Trophoblast cell (in vitro differentiated cells and primary cell): Measurements from ENCODE around the gene TENT5A.

Experiments used
- DNase-seq, 2 donors: peaks; one replicate each; pipeline ENCODE4 v3.0.0-alpha.2; 2016
- H2AFZ ChIP-seq: 2 replicates; pipeline ENCODE4 v1.6.1; 2013; ENCODE audit warnings: low read length, moderate library complexity, mild to moderate bottlenecking; ENCODE audit not compliant: insufficient read depth, poor library complexity
- H2AK5ac ChIP-seq: 2 replicates; pipeline ENCODE4 v1.6.1; 2013; ENCODE audit warnings: mild to moderate bottlenecking, low read length
- H2BK120ac ChIP-seq: 2 replicates; pipeline ENCODE4 v1.6.1; 2013; ENCODE audit warnings: low read length, mild to moderate bottlenecking, moderate library complexity; ENCODE audit not compliant: insufficient read depth, poor library complexity
- H2BK12ac ChIP-seq: 2 replicates; pipeline ENCODE4 v1.6.1; 2013; ENCODE audit warnings: mild to moderate bottlenecking, low read length, moderate library complexity
- H2BK5ac ChIP-seq: 2 replicates; pipeline ENCODE4 v1.6.1; 2013; ENCODE audit warnings: low read length, low read depth, moderate library complexity, mild to moderate bottlenecking; ENCODE audit not compliant: poor library complexity
- H3K14ac ChIP-seq: 2 replicates; pipeline ENCODE4 v1.6.1; 2013; ENCODE audit warnings: mild to moderate bottlenecking, low read length
- H3K18ac ChIP-seq: 2 replicates; pipeline ENCODE4 v1.6.1; 2013; ENCODE audit warnings: mild to moderate bottlenecking, low read length
- H3K23ac ChIP-seq: 2 replicates; pipeline ENCODE4 v1.6.1; 2013; ENCODE audit warnings: low read length
- H3K27ac ChIP-seq: 2 replicates; pipeline ENCODE4 v1.5.1; 2013; ENCODE audit warnings: low read depth, mild to moderate bottlenecking, inconsistent platforms, low read length, moderate library complexity
- H3K27me3 ChIP-seq: 2 replicates; pipeline ENCODE4 v1.6.1; 2013; ENCODE audit warnings: inconsistent platforms, mild to moderate bottlenecking, low read length, moderate library complexity; ENCODE audit not compliant: insufficient read depth
- H3K36me3 ChIP-seq, 2 experiments: 1 replicate in 1 of 2; 2 replicates in 1 of 2; pipeline ENCODE4 v1.6.1; 2013; ENCODE audit warnings: low read length in 2 of 2, mild to moderate bottlenecking in 2 of 2, moderate library complexity in 1 of 2; ENCODE audit not compliant: insufficient read depth in 2 of 2, control insufficient read depth in 1 of 2
- H3K4ac ChIP-seq: 2 replicates; pipeline ENCODE4 v1.6.1; 2013; ENCODE audit warnings: low read depth, mild to moderate bottlenecking, low read length, moderate library complexity
- H3K4me1 ChIP-seq, 2 experiments: 1 replicate in 1 of 2; 2 replicates in 1 of 2; pipeline ENCODE4 v1.6.1; 2013; ENCODE audit warnings: low read length in 2 of 2, mild to moderate bottlenecking in 2 of 2, moderate library complexity in 1 of 2; ENCODE audit not compliant: insufficient read depth in 2 of 2, control insufficient read depth in 1 of 2
- H3K4me2 ChIP-seq: 2 replicates; pipeline ENCODE4 v1.6.1; 2013; ENCODE audit warnings: inconsistent platforms, mild to moderate bottlenecking, low read length, moderate library complexity
- H3K4me3 ChIP-seq: 2 replicates; pipeline ENCODE4 v1.5.1; 2013; ENCODE audit warnings: mild to moderate bottlenecking, low read depth, low read length, inconsistent platforms
- H3K79me1 ChIP-seq: one replicate; pipeline ENCODE4 v1.6.1; 2013; ENCODE audit warnings: low read length
- H3K79me2 ChIP-seq: 2 replicates; pipeline ENCODE4 v1.6.1; 2013; ENCODE audit warnings: low read length, mild to moderate bottlenecking; ENCODE audit not compliant: control insufficient read depth, insufficient read depth, poor library complexity
- H3K9ac ChIP-seq: 2 replicates; pipeline ENCODE4 v1.6.1; 2013; ENCODE audit warnings: mild to moderate bottlenecking, low read length
- H3K9me3 ChIP-seq: 2 replicates; pipeline ENCODE4 v1.6.1; 2013; ENCODE audit warnings: low read depth, mild to moderate bottlenecking, control low read depth, inconsistent platforms, low read length; ENCODE audit not compliant: insufficient read depth
- H4K12ac ChIP-seq: 2 replicates; pipeline ENCODE4 v1.6.1; 2013; ENCODE audit warnings: low read depth, mild to moderate bottlenecking, low read length, moderate library complexity
- H4K8ac ChIP-seq: 2 replicates; pipeline ENCODE4 v1.6.1; 2013; ENCODE audit warnings: low read depth, mild to moderate bottlenecking, low read length, moderate library complexity
- H4K91ac ChIP-seq: one replicate; pipeline ENCODE4 v1.6.1; 2013; ENCODE audit warnings: low read depth, mild to moderate bottlenecking, low read length, moderate library complexity
- WGBS: extraction: QIAGEN DNeasy Blood & Tissue Kit; methylation state at CpG from one replicate; pipeline ENCODE4 v1.1.7; 2013; ENCODE audit warnings: missing lambda C conversion rate; ENCODE audit not compliant: insufficient read length, insufficient coverage; ENCODE audit errors: extremely low coverage; 5-methylcytosine and 5-hydroxymethylcytosine counted together

Gene TENT5A

GRCh38 chr6:81769824-81770223 lies 17.3 kb upstream of the TENT5A start:
- H3K4ac ChIP-seq = no peak overlapping the region
- H3K4me1 ChIP-seq = peaks cover 0 to 2% of the 10 kb centered on the region in 2 experiments
- H3K14ac ChIP-seq = no peak overlapping the region
- no peak overlapping the region for H4K91ac ChIP-seq
- no peak overlapping the region for H3K4me2 ChIP-seq
- no peak overlapping the region for H2BK12ac ChIP-seq
- no peak overlapping the region for H3K18ac ChIP-seq
- no peak overlapping the region for H3K27ac ChIP-seq
- WGBS = no CpG with 5 or more reads among the region's 1 CpG
- H3K23ac ChIP-seq = no peak overlapping the region
- no peak overlapping the region for H2AK5ac ChIP-seq
- H3K79me1 ChIP-seq = peaks cover 2% of the 10 kb centered on the region
- no peaks in the 10 kb centered on the region for H3K36me3 ChIP-seq
- DNase-seq = no peak
- H2AFZ ChIP-seq = no peak overlapping the region
- no peak overlapping the region for H2BK5ac ChIP-seq
- no peak overlapping the region for H3K9ac ChIP-seq
- H3K27me3 ChIP-seq = no peaks in the 10 kb centered on the region
- no peak overlapping the region for H4K8ac ChIP-seq
- no peaks in the 10 kb centered on the region for H3K9me3 ChIP-seq
- H4K12ac ChIP-seq = no peak overlapping the region
- no peak overlapping the region for H3K4me3 ChIP-seq
- no peak overlapping the region for H2BK120ac ChIP-seq
- no peaks in the 10 kb centered on the region for H3K79me2 ChIP-seq

GRCh38 chr6:81768150-81768942 lies 15.9 kb upstream of the TENT5A start:
- Histone ChIP-seq H3K14ac (no peak overlapping the region), H3K4me3 (no peak overlapping the region), H3K4me1 (peaks cover 0 to 2% of the 10 kb centered on the region in 2 experiments), H3K27ac (no peak overlapping the region), H2BK12ac (no peak overlapping the region), H4K91ac (no peak overlapping the region), H2BK120ac (no peak overlapping the region), H3K9me3 (no peaks in the 10 kb centered on the region), H3K9ac (no peak overlapping the region), H4K8ac (no peak overlapping the region), H2BK5ac (no peak overlapping the region), H3K79me2 (no peaks in the 10 kb centered on the region), H3K27me3 (no peaks in the 10 kb centered on the region), H3K18ac (no peak overlapping the region), H3K4me2 (no peak overlapping the region), H3K23ac (no peak overlapping the region), H4K12ac (no peak overlapping the region), H2AFZ (no peak overlapping the region), H3K4ac (no peak overlapping the region), H2AK5ac (no peak overlapping the region), H3K79me1 (peaks cover 2% of the 10 kb centered on the region), H3K36me3 (no peaks in the 10 kb centered on the region)
- no CpG with 5 or more reads among the region's 2 CpGs for WGBS
- no peak for DNase-seq

GRCh38 chr6:81767163-81767891 lies 14.8 kb upstream of the TENT5A start:
- Histone ChIP-seq H3K79me1 (peaks cover 4% of the 10 kb centered on the region), H3K9me3 (no peaks in the 10 kb centered on the region), H3K36me3 (no peaks in the 10 kb centered on the region), H2AK5ac (peak overlapping the region; percentile 41), H3K4ac (no peak overlapping the region), H3K4me2 (no peak overlapping the region), H3K4me3 (no peak overlapping the region), H4K91ac (no peak overlapping the region), H4K12ac (no peak overlapping the region), H3K27me3 (no peaks in the 10 kb centered on the region), H2BK5ac (peak overlapping the region; percentile 12), H2AFZ (no peak overlapping the region), H3K18ac (no peak overlapping the region), H2BK12ac (no peak overlapping the region), H3K4me1 (peaks cover 2% of the 10 kb centered on the region in 2 experiments), H3K14ac (no peak overlapping the region), H3K23ac (no peak overlapping the region), H2BK120ac (no peak overlapping the region), H4K8ac (no peak overlapping the region), H3K27ac (no peak overlapping the region), H3K79me2 (no peaks in the 10 kb centered on the region), H3K9ac (no peak overlapping the region)
- peak; percentile 52 to 76 for DNase-seq
- no CpG with 5 or more reads among the region's 4 CpGs for WGBS

GRCh38 chr6:81766482-81767069 lies 14.1 kb upstream of the TENT5A start:
- no peak overlapping the region for H3K4me2 ChIP-seq
- no peak overlapping the region for H3K23ac ChIP-seq
- no peak for DNase-seq
- H2AK5ac ChIP-seq = no peak overlapping the region
- H3K4me1 ChIP-seq = peaks cover 2% of the 10 kb centered on the region in 2 experiments
- no peak overlapping the region for H3K9ac ChIP-seq
- no peak overlapping the region for H2AFZ ChIP-seq
- no peak overlapping the region for H3K4ac ChIP-seq
- H3K27me3 ChIP-seq = no peaks in the 10 kb centered on the region
- no peak overlapping the region for H2BK120ac ChIP-seq
- H4K91ac ChIP-seq = no peak overlapping the region
- H3K27ac ChIP-seq = peak overlapping the region; percentile 19
- no peaks in the 10 kb centered on the region for H3K36me3 ChIP-seq
- H4K8ac ChIP-seq = no peak overlapping the region
- no peak overlapping the region for H3K14ac ChIP-seq
- H3K79me1 ChIP-seq = peaks cover 4% of the 10 kb centered on the region
- no peaks in the 10 kb centered on the region for H3K79me2 ChIP-seq
- H3K18ac ChIP-seq = no peak overlapping the region
- no peak overlapping the region for H2BK5ac ChIP-seq
- no CpG with 5 or more reads among the region's 3 CpGs for WGBS
- H2BK12ac ChIP-seq = no peak overlapping the region
- H3K4me3 ChIP-seq = no peak overlapping the region
- H3K9me3 ChIP-seq = no peaks in the 10 kb centered on the region
- no peak overlapping the region for H4K12ac ChIP-seq
